ENCODE data around the gene CREB3L2.

Gene CREB3L2

DNA sequence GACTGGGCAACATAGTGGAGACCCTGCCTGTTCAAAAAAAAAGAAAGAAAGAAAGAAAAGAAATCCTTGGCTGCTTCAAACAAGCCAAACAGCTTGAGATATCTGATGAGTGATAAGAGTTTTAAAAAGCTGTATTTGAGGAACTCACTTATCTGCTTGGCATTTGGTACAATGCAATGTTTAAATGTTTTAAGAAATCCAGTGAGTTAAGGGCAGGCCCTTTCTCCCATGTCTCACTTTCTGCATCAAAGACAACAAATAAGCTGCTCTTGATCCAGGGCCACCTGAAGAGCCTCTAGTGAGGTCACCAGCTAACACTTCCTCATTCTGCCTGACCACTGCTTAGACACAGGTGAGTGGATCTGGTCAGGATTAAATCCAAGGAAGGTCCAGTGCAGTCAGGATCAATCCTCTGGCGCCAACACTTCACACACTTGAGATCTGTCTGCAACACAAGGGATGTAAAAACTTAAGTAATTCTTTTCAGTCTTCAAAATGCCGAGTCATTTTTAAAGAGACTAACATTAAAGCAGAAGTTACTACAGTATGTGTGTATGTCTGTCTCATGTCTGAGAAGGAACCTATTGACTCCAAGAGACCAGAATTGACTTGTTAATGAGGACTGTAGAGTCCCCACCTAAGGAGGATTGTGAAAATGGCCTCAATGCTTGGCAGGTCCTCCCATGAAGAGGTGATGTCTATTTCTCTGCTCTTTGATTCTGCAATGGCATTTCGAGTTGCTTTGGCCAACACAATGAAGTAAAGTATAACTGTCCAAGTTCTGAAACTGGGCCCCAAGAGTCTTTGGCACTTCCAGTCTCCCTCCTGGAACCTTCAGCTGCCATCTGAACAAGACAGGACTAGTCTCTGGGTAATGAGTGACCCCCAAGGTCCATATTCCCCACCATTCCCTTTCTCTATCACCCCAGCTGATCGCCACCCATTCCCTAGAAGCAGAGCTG is 43.1 kb downstream of the CREB3L2 start:
- Histone ChIP-seq H3K4me3 (no peak overlapping the region), H3K27ac (peak overlapping the region in 5 of 21 experiments; percentile 3 to 51 (median 21))

DNA sequence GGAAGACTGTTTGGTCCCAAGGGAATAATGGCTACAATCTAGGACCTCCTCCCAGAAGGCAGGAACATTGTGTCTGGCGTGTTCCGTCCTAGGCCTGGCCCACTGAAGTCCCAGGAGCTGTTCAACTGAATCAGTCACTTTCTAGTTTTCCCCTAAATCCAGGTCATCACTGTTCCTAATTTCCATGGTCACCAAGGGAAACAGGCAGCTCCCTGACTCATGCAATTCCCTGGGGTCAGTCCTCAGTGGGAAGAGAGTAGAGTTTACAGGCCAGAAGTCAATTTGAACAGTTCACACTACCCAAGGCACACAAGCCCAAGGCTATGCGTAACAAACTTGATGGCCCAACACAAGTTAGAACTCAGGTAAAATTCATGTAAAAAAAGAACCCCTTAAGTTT is 44.0 kb downstream of the CREB3L2 start:
- no peak overlapping the region for H3K4me3 ChIP-seq
- H3K27ac ChIP-seq: peak overlapping the region in 4 of 21 experiments; percentile 3 to 51 (median 15)

DNA sequence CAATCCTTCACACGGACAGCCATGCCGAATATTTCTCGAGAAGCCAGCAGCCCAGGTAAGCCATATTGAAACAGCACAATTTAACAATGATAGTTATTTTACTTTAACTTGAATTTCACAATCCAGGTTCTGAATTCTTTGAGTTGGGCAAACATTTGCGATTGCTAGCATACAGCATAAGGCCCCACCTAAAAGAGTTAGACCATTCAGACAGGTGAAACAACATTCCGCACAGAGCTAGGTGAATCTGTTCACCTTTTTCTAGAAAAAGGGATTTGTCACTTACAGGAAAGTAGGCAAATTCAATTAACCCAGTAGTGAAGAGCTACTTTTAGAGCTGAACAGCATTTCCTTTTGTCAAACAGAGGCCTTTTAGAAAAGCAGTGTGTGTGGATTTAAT is 45.3 kb downstream of the CREB3L2 start:
- Histone ChIP-seq H3K4me3 (no peak overlapping the region), H3K27ac (peak overlapping the region in 6 of 21 experiments; percentile 8 to 39 (median 28))

DNA sequence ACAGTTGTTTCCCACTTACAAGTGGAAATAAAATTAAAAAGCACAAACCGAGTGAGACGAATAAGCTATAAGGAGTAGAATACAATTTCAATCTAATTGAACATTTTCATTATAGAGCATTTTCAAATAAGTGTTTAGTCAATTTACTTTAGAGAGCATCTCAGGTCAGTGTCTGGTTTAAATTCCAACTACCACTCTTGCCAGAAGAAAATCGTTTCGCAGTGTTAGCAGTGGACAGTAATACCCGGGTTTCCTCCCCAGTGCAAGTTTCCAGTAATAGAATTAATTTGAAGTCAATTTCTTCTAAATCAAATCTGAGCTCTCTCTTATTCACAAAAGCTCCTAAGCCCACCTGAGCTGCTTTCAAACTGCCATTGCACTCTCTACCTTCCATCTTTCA is 45.7 kb downstream of the CREB3L2 start:
- no peak overlapping the region for H3K4me3 ChIP-seq
- peak overlapping the region in 6 of 21 experiments; percentile 8 to 39 (median 28) for H3K27ac ChIP-seq

DNA sequence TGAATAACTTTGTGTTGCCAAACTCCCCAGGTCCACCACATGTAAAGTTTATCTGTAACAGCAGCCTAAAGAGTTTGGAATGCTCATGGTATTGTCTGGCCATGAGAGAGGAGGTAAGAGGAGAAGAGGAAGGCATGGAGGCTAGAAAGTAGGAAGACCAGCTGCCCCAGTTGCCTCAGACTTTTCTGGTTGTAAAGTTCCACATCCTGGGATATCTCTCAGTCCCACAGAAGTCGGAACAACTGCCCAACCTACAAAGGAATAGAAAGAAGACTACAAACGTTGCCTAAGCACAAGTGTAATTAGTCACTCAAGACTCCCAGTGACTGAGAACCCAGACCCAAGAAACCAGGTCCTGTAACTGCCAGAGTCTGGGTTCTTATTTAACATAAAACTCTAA is 47.3 kb downstream of the CREB3L2 start:
- peak overlapping the region in 3 of 21 experiments; percentile 5 to 24 (median 6) for H3K27ac ChIP-seq
- no peak overlapping the region for H3K4me3 ChIP-seq

DNA sequence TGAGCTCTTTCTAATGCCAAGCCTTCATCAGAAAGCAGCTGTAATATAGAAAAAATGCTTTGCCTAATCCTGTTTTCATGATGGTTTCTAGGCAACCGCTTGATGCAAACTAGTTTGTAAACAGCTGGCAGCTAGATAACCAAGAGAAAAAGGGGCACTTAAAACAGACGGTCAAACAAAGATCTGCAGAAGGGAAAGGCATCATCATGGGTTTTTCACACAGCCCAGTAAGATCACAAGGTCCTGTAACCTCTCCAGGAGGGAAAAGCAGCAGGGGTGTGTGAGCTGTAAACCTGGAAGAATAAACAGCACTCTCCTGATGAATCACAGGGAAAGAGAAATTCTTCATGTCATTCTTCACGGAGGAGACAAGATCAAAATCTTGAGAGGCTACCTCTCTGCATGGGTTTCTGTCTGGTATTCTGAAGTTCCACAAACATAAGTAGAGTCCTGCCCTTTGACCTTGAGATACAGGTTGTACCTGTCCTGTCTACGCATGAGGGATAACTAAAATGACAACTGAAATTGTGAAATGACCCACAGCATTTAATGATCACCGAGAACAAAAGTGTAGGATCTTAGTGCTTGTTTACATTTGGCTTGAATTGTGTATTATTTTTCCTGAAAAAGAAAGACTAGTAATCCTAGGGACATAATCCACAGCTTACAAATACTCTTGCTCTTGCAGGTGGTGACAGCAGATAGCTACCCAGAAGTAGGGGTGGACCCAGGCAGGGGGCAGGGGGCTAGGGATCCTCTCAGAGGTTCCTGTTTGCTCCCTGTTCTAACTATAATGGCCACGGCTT is 48.0 kb downstream of the CREB3L2 start:
- H3K27ac ChIP-seq: peak overlapping the region in 10 of 21 experiments; percentile 5 to 39 (median 12)
- no peak overlapping the region for H3K4me3 ChIP-seq

DNA sequence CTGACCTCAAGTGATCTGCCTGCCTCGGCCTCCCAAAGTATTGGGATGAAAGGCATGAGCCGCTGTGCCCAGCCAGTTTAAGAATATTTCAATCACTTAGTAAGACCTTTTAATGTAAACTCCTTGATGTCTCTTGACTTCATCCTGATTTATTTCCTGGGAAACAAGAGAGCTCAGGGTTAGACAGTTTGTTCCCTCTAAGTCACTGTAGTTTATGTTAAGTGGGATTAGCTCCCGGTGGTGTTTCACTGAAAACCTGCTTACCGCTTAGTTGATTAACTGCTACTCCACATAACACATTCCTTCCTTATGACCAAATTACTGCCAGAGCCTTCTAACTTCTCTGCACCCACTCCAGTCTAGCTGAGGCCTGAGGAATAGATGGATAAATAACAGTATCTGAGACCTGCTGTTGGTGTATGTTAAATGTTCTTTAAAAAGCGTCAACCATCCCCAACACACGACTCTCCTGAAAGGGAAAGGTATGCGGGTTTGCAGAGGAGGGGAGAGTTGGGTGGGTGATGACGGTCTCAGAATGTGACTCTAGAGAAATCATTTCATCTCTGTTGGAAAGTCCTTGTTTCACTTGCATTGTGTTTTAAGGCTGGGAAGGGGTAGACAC is 48.7 kb downstream of the CREB3L2 start:
- Histone ChIP-seq H3K27ac (peak overlapping the region in 10 of 21 experiments; percentile 6 to 39 (median 22)), H3K4me3 (no peak overlapping the region)

DNA sequence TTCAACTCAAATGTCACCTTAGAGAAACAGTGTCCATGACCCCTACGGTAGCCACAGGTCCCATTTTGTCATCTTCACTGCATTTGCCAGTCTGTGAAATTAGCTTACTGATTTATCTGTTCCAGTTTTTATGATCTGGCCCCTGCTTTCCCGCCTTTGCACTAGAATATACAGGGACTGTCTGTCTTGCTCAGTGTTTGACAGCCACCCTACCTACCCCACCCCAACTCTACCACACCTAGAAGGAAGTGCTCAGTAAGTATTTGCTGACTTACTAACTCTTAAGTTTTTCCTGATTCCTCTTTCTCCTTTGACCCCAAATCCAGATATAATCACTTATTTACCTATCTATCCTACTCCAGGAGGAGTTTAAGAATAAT is 49.5 kb downstream of the CREB3L2 start:
- peak overlapping the region in 6 of 21 experiments; percentile 4 to 28 (median 15) for H3K27ac ChIP-seq
- H3K4me3 ChIP-seq: no peak overlapping the region

DNA sequence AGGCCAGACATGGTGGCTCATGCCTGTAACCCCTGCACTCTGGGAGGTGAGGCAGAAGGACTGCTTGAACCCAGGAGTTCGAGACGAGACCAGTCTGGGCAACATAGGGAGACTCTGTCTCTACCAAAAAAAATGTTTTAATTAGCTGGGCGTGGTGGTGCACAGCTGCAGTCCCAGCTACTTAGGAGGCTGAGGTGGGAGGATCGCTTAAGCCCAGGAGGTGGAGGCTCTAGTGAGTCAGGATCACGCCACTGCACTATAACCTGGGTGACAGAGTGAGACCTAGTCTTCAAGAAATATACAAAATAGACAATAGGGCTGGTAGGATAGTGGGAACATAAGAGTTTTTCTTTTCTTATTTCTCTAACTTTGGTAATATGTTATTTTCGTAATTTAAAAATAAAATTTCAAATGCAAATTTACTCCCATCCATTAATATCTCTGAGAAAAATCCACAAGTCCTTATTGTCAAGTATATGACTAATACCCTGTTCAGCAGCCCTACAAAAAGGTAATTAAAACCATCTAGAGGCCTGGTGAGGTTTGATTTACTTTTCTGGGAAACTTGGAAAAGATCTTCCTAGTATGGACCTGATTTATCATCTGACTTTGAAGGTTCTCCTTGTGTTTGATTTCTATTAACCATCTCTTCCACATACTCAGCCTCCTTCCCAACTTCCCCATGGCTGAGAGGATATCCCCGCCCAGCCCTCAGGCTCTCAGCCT is 50.0 kb downstream of the CREB3L2 start:
- Histone ChIP-seq H3K4me3 (no peak overlapping the region), H3K27ac (no peak overlapping the region)

DNA sequence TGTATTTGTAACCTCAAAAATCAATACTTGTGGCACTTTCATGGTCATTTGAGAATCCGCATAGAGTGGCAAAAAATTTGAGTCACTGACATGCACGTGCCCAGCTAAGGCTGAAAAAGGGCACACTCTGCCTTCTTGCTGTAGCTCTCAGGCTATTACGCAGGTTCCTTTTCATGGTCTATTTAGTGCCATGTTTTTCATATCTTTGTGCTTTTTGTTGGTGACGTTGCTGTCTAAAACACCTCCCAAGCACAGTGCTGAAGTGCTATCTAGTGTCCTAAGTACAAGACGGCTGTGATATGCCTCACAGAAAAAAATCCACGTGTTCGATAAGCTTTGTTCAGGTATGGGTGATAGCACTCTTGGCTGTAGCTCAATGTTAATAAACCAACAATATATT is 50.9 kb downstream of the CREB3L2 start:
- Histone ChIP-seq H3K27ac (no peak overlapping the region), H3K4me3 (no peak overlapping the region)

DNA sequence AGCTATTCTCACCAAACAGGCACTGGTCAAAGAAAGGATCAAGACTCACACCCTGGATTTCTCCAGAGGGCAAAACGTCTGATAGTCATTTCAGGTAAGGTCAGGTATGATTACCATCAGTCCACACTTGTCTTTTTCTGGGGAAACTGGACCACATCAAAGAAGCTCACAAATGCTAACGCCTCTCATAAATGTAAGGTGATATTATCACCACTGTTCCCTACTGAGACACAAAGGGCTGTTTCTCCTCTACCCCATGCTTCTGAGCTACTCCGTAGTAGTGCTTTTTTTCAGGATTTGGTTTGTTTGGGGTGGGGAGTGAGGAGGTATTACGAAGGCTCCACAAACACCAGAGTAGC is 51.6 kb downstream of the CREB3L2 start:
- no peak overlapping the region for H3K27ac ChIP-seq
- H3K4me3 ChIP-seq: no peak overlapping the region

DNA sequence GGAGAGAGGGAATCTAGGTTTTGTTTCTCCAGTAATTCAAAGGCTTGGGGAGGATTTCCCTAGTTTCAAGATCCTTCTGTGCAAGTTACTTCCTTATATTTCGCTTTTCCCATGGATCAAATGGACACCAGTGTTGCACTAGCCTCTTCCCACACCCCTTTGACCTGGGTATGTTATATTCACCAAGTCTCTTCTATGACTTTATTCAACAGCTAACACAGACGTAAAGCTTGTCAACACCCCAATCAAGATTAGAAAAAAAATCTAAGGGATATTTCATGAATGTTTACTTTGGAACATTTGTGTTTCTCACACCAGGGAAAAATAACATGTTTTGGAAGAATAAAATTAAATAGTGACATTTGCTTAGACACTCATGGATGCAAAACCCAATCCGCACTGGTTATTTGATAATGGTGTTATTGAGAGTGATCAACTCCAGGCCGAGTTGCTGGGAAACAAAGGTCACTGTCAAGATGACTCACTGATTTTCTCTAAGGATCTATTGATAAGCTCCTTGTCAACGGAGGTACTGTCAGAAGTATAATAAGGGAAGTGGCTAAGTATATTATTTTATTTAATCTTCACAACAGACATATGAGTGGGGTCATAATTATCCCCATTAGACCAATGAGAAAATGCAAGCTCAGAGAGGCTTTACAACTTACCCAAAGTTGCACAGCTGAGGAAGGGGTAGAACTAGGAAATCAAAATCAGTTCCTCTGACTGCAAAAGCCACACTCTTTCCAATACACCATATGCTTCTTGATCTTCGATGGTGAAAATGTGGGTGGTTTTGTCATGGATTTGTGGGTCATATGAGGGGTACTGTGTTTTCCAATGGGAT is 52.2 kb downstream of the CREB3L2 start:
- Histone ChIP-seq H3K4me3 (no peak overlapping the region), H3K27ac (no peak overlapping the region)

DNA sequence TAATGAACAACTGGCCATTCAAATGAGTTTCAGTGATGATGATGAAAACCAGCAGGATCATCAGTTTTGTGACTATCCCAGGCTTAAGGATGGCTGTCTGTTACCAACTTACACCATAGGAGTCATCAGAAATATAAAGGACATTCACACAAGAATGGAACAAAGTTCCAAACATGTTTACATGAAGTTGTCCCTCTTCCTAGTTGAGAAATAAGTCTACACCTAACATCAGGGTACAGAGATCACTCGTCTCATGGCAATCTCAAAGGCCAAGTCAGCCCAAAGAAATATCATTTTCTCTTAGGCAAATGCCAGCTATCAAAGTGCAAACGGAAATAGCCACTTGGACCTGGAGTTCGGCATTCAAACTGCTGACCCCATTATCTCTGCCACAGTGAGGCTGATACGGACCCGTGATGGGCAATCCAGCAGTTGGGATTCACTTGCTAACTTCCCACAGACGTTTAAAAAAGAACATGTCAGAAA is 53.0 kb downstream of the CREB3L2 start:
- no peak overlapping the region for H3K4me3 ChIP-seq
- H3K27ac ChIP-seq: no peak overlapping the region

DNA sequence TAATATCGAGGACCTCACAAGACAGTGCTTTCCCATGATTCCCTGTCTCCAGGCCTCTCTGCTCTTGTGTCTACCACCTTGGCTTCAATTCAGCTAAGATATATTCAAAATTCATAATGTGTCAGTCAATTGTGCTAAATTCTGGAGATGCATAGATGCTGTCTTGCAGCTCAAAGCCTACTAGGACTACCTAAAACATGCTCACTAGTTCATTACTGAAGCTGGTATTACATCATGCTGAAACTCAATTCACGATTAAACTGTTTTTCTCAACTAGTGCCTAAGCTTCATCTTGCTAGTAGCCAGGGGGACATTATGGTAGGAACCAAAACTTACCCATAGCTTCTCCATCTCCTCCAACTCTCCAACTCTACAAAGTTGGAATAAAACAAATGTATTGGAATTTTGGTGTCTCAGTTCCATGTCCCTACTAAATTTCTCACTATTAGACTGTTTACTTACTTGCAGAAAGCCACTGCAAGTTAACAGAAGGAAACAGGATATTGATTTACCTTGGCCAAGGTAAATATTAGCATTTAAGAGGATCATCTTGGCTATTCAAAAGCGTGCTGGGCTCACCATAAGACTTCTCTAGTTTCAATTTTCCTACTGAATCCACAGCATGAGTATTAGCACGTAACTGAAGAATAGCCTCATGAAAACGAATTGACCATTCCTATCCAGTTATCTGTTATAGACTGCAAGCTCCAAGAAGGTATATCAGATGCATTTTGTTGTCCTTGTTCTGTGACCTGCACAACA is 53.6 kb downstream of the CREB3L2 start:
- H3K4me3 ChIP-seq: no peak overlapping the region
- H3K27ac ChIP-seq: peak overlapping the region in 1 of 21 experiments; percentile 0

DNA sequence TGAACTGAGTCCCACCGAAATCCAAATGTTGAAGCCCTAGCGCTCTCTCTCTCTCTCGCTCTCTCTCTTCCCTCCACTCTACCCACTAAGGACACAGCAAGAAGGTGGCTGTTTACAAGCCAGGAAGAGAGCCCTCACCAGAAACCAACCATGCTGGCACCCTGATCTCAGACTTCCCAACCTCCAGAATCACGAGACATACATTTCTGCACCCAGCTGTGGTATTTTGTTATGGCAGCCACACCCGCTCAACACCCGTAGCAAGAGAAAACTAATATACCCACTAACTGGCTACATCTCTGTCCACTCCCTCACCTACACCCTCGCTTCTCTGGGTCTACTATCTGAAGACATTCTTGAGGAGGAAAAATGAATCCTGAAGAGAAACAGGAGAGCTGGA is 54.8 kb downstream of the CREB3L2 start:
- peak overlapping the region in 1 of 21 experiments; percentile 0 for H3K27ac ChIP-seq
- H3K4me3 ChIP-seq: no peak overlapping the region

DNA sequence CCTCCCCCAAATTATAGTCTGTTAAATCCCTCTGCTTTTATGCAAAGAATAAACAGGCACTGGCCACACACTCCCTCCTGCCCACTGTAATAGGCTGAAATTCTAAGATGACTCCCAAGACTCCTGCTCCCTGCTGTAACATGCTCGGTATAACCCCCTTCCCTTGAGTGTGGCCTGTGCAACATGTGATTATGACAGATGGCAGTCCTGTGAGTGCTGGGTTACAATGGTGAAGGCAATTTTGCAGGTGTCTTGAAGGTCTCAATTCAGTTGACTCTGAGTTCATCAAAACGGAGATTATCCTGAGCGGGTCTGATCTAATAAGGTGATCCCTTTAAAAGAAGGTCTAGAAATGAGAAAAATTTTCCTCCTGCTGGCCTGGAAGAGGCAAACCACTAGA is 55.9 kb downstream of the CREB3L2 start:
- Histone ChIP-seq H3K4me3 (no peak overlapping the region), H3K27ac (no peak overlapping the region)

DNA sequence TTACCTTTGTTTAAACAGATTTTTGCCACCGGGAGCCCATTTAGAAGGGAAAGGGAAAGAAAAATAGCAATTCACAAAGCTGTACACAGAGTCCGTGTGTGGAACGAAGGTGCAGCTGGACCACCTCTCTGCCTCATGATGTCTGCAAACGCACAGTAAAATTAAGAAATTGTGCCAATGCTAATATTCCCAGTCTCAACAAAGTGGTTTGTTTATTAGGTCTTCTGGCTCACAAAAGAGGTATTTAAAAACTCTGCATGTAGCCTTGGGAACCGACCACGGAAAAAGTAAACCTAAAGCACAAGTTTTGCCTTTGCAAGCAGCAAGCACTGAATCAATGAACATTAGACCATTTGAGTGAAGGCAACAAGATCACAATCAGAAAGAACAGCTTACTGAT is 57.7 kb downstream of the CREB3L2 start:
- H3K27ac ChIP-seq: no peak overlapping the region

DNA sequence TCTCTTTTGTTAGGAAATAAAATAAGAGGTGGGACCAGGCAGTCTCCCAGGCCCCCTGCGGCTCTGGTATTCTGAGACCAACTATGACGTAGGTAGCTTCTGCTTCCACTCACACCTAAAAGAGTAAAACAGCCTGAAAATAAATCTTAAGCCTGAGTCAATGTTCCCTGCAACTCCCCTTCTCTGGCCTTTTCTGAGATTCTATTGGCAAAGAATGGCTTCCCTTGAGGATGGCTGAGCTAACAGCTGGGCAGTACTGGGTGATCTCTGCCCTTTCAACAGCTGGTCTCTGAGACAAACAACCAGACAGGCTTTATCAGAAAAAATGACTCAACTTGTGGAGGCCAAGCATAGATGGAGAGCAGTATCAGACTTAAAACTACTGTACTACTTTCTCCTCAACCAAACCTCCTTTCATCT is 58.7 kb downstream of the CREB3L2 start:
- no peak overlapping the region for H3K4me3 ChIP-seq
- H3K27ac ChIP-seq: peak overlapping the region in 1 of 21 experiments; percentile 24

More for the DNA sequence above, 57.7 kb downstream of the CREB3L2 start:
- no peak overlapping the region for H3K4me3 ChIP-seq

Data from skin epidermis (tissue), 12 donors.